Measurements from ENCODE around the gene PPP1R8.

GRCh38 chr1:27856561-27857343 lies 26.2 kb downstream of the PPP1R8 start:
- no peak for TF ChIP-seq CTCF (IDR thresholded peaks at IDR 0.05)
- no peak for TF ChIP-seq ZFX (IDR thresholded peaks at IDR 0.05; ENCODE audit: borderline replicate concordance)

All from 22Rv1 (cell line).